ENCODE measurements around the gene IFT43. TPM values are rescaled to one million over a fixed set of nuclear protein-coding genes. Genes with fewer than 3 reads are reported as not detected.

Gene IFT43
- total RNA-seq, 1 experiment from 2014 or later = 20.3 TPM

GRCh38 chr14:76100236-76100635 lies 114.7 kb downstream of the IFT43 start:
- Histone ChIP-seq H3K27ac (ENCODE audit: low read depth, low read length, poor library complexity, severe bottlenecking) (no peak overlapping the region), H3K4me1 (ENCODE audit: insufficient read depth, low read length, poor library complexity, severe bottlenecking) (no peaks in the 10 kb centered on the region), H3K9me3 (ENCODE audit: low read depth, low read length, poor library complexity, severe bottlenecking) (no peaks in the 10 kb centered on the region), H3K4me3 (ENCODE audit: low read depth, low read length, poor library complexity, severe bottlenecking) (no peak overlapping the region), H3K36me3 (ENCODE audit: insufficient read depth, low read length, poor library complexity, severe bottlenecking) (no peaks in the 10 kb centered on the region), H3K27me3 (replicated peaks; ENCODE audit: insufficient read depth, low read depth, low read length, poor library complexity) (no peaks in the 10 kb centered on the region)
- POLR2A ChIA-PET (ENCODE audit: low non-redundant PET) = no interaction called here
- DNase-seq (ENCODE audit: low spot score) = no peak
- intact Hi-C loops (cut with micrococcal nuclease; ENCODE audit: unreplicated experiment) = no loop called here
- CTCF ChIA-PET = no interaction called here
- no TSS peak for BruUV-seq (replicated peaks)
- TF ChIP-seq EZH2 (IDR thresholded peaks at IDR 0.05; ENCODE audit: borderline replicate concordance, low read depth, low read length, poor library complexity, severe bottlenecking) = no peak
- TF ChIP-seq, protein P1, sequence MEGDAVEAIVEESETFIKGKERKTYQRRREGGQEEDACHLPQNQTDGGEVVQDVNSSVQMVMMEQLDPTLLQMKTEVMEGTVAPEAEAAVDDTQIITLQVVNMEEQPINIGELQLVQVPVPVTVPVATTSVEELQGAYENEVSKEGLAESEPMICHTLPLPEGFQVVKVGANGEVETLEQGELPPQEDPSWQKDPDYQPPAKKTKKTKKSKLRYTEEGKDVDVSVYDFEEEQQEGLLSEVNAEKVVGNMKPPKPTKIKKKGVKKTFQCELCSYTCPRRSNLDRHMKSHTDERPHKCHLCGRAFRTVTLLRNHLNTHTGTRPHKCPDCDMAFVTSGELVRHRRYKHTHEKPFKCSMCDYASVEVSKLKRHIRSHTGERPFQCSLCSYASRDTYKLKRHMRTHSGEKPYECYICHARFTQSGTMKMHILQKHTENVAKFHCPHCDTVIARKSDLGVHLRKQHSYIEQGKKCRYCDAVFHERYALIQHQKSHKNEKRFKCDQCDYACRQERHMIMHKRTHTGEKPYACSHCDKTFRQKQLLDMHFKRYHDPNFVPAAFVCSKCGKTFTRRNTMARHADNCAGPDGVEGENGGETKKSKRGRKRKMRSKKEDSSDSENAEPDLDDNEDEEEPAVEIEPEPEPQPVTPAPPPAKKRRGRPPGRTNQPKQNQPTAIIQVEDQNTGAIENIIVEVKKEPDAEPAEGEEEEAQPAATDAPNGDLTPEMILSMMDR (conservative IDR thresholded peaks at IDR 0.05; ENCODE audit: low read depth, low read length) = no peak

DNA sequence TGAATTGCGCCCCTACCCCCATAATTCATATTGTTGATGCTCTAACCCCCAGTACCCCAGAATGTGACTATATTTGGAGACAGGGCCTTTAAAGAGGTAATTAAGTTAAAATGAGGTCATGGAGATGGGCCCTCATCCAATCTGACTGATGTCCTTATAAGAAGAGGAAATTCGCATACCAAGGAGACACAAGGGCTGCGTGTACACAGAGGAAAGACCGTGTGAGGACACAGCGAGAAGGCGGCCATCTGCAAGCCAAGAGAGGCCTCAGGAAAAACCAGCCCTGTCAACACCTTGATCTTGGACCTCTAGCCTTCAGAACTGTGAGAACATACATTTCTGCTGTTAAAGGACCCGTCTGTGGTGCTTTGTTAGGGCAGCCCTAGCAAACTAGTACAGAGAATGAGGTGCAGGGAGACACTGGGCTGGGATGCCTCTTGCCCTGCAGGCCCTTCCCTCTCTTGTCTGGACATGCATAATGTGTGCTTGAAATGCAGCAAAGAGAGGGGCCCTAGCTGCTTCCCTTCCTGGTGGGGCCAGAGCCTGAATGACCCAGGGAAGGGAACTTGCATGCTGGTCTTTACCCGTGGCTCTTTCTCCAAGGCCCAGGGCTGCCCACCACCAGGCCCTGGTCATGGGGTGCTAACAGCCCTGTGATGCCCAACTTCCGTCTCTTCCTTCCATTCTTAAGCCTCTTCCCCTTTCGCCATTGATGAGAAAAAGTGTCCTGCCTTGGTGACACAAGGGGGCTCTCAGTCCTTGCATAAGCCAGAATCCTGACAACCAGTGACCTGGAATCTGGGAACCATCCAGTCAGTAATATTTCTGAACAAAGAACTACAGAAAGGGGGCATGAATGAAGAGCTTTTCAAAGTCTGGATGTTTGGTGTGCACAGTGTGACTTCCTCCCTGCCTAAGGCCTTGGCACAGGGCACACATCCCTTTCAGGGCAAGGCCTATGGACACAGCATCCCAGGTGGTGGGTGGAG lies 116.1 kb downstream of the IFT43 start:
- DNase-seq (ENCODE audit: low spot score) = no peak
- no peak for TF ChIP-seq EZH2 (IDR thresholded peaks at IDR 0.05; ENCODE audit: borderline replicate concordance, low read depth, low read length, poor library complexity, severe bottlenecking)
- TF ChIP-seq, protein P1 (conservative IDR thresholded peaks at IDR 0.05; ENCODE audit: low read depth, low read length) = no peak
- CTCF ChIA-PET = interaction anchor here (0.6 kb wide), 1 partner anchor 1007 kb away, joined by 3 read pairs; no protein-coding TSS in a partner anchor

GRCh38 chr14:76104802-76105355 lies 119.3 kb downstream of the IFT43 start:
- Histone ChIP-seq H3K9me3 (ENCODE audit: low read depth, low read length, poor library complexity, severe bottlenecking) (no peaks in the 10 kb centered on the region), H3K4me3 (ENCODE audit: low read depth, low read length, poor library complexity, severe bottlenecking) (no peak overlapping the region), H3K27ac (ENCODE audit: low read depth, low read length, poor library complexity, severe bottlenecking) (no peak overlapping the region), H3K36me3 (ENCODE audit: insufficient read depth, low read length, poor library complexity, severe bottlenecking) (no peaks in the 10 kb centered on the region), H3K4me1 (ENCODE audit: insufficient read depth, low read length, poor library complexity, severe bottlenecking) (no peaks in the 10 kb centered on the region), H3K27me3 (replicated peaks; ENCODE audit: insufficient read depth, low read depth, low read length, poor library complexity) (no peaks in the 10 kb centered on the region)
- ChIA-PET CTCF (no interaction called here), POLR2A (ENCODE audit: low non-redundant PET) (no interaction called here)
- intact Hi-C loops (cut with micrococcal nuclease; ENCODE audit: unreplicated experiment) = no loop called here
- TF ChIP-seq EZH2 (IDR thresholded peaks at IDR 0.05; ENCODE audit: borderline replicate concordance, low read depth, low read length, poor library complexity, severe bottlenecking) = no peak
- TF ChIP-seq, protein P1 (conservative IDR thresholded peaks at IDR 0.05; ENCODE audit: low read depth, low read length) = no peak
- no TSS peak for BruUV-seq (replicated peaks)
- DNase-seq (ENCODE audit: low spot score) = no peak

More for the DNA sequence above, 116.1 kb downstream of the IFT43 start:
- Histone ChIP-seq H3K27me3 (replicated peaks; ENCODE audit: insufficient read depth, low read depth, low read length, poor library complexity) (no peaks in the 10 kb centered on the region), H3K36me3 (ENCODE audit: insufficient read depth, low read length, poor library complexity, severe bottlenecking) (no peaks in the 10 kb centered on the region), H3K4me1 (ENCODE audit: insufficient read depth, low read length, poor library complexity, severe bottlenecking) (no peaks in the 10 kb centered on the region), H3K27ac (ENCODE audit: low read depth, low read length, poor library complexity, severe bottlenecking) (no peak overlapping the region), H3K4me3 (ENCODE audit: low read depth, low read length, poor library complexity, severe bottlenecking) (no peak overlapping the region), H3K9me3 (ENCODE audit: low read depth, low read length, poor library complexity, severe bottlenecking) (no peaks in the 10 kb centered on the region)
- no TSS peak for BruUV-seq (replicated peaks)
- intact Hi-C loops (cut with micrococcal nuclease; ENCODE audit: unreplicated experiment) = no loop called here
- POLR2A ChIA-PET (ENCODE audit: low non-redundant PET) = no interaction called here
